ENCODE results near the gene CCDC150.

- TF ChIP-seq CTCF (IDR thresholded peaks at IDR 0.05): no peak
- TF ChIP-seq EZH2 (IDR thresholded peaks at IDR 0.05; ENCODE audit: borderline replicate concordance, insufficient read depth, low read depth, low read length, poor library complexity, severe bottlenecking): no peak
These were observed 13.4 kb downstream of the CCDC150 start for GRCh38 chr2:196652869-196653268.

Data from B cell (primary cell).